OCI-LY1 (cell line): Measurements from ENCODE around the gene RAD51B.

Experiments used
- H2AFZ ChIP-seq: fragments of 200-600 bp; sonication (generic), shearing (Covaris generic); 2 replicates; pipeline ENCODE4 v1.6.0; 2014; ENCODE audit warnings: antibody characterized with exemption, mild to moderate bottlenecking, low read length
- H3F3A ChIP-seq: fragments of 200-600 bp; sonication (generic), shearing (Covaris generic); 2 replicates; pipeline ENCODE4 v1.6.0; 2014; ENCODE audit warnings: mild to moderate bottlenecking, antibody characterized with exemption, low read length, moderate library complexity; ENCODE audit not compliant: insufficient read depth
- H3K27ac ChIP-seq: fragments of 200-600 bp; sonication (generic); 2 replicates; pipeline ENCODE4 v1.5.1; 2014; ENCODE audit warnings: low read length, mixed run types, mild to moderate bottlenecking, low read depth; ENCODE audit not compliant: poor library complexity, severe bottlenecking
- H3K27me3 ChIP-seq: fragments of 200-600 bp; sonication (generic); 2 replicates; pipeline ENCODE4 v1.6.0; 2014; ENCODE audit warnings: antibody characterized with exemption, mild to moderate bottlenecking, low read length, moderate library complexity; ENCODE audit not compliant: insufficient read depth
- H3K36me3 ChIP-seq: fragments of 200-600 bp; sonication (generic); 2 replicates; pipeline ENCODE4 v1.6.1; 2014; ENCODE audit warnings: mild to moderate bottlenecking, antibody characterized with exemption, low read length, moderate library complexity, mixed read lengths; ENCODE audit not compliant: insufficient read depth
- H3K4me1 ChIP-seq: fragments of 200-600 bp; sonication (generic); 2 replicates; pipeline ENCODE4 v1.5.1; 2014; ENCODE audit warnings: mild to moderate bottlenecking, low read length, moderate library complexity; ENCODE audit not compliant: insufficient read depth, severe bottlenecking
- H3K4me2 ChIP-seq: fragments of 200-600 bp; sonication (generic), shearing (Covaris generic); 2 replicates; pipeline ENCODE4 v1.6.1; 2014; ENCODE audit warnings: low read length
- H3K4me3 ChIP-seq: fragments of 200-600 bp; sonication (generic); 2 replicates; pipeline ENCODE4 v1.5.1; 2014; ENCODE audit warnings: low read length, low read depth, mild to moderate bottlenecking, mixed read lengths; ENCODE audit not compliant: poor library complexity, severe bottlenecking
- H3K79me2 ChIP-seq: fragments of 200-600 bp; shearing (Covaris generic); 2 replicates; pipeline ENCODE4 v1.6.1; 2016; ENCODE audit warnings: mixed run types, low read length, mixed read lengths; ENCODE audit not compliant: insufficient read depth
- H3K9ac ChIP-seq: fragments of 200-600 bp; sonication (generic), shearing (Covaris generic); 2 replicates; pipeline ENCODE4 v1.6.1; 2014; ENCODE audit warnings: mild to moderate bottlenecking, low read length, mixed read lengths
- H3K9me2 ChIP-seq: fragments of 200-600 bp; sonication (generic), shearing (Covaris generic); 2 replicates; pipeline ENCODE4 v1.6.1; 2014; ENCODE audit warnings: low read depth, mild to moderate bottlenecking, low read length, mixed read lengths
- H3K9me3 ChIP-seq: fragments of 200-600 bp; shearing (Covaris generic); 2 replicates; pipeline ENCODE4 v1.6.1; 2014; ENCODE audit warnings: low read length, mixed read lengths
- H4K20me1 ChIP-seq: fragments of 200-600 bp; sonication (generic), shearing (Covaris generic); 2 replicates; pipeline ENCODE4 v1.6.0; 2016; ENCODE audit warnings: mild to moderate bottlenecking, low read length; ENCODE audit not compliant: insufficient read depth
- EZH2 ChIP-seq: fragments of 200-600 bp; sonication (generic), shearing (Covaris generic); IDR thresholded peaks from 2 replicates; pipeline ENCODE4 v1.8.0; 2017; ENCODE audit warnings: borderline replicate concordance, mixed run types, mild to moderate bottlenecking, antibody characterized with exemption, low read length, moderate library complexity, mixed read lengths
- TF ChIP-seq, protein P1 (sequence below): fragments of 200-600 bp; sonication (generic), shearing (Covaris generic); IDR thresholded peaks from 2 replicates; pipeline ENCODE4 v1.5.1; 2017; ENCODE audit warnings: mild to moderate bottlenecking, antibody characterized with exemption, low read length, moderate library complexity, mixed read lengths

The RAD51B gene

DNA sequence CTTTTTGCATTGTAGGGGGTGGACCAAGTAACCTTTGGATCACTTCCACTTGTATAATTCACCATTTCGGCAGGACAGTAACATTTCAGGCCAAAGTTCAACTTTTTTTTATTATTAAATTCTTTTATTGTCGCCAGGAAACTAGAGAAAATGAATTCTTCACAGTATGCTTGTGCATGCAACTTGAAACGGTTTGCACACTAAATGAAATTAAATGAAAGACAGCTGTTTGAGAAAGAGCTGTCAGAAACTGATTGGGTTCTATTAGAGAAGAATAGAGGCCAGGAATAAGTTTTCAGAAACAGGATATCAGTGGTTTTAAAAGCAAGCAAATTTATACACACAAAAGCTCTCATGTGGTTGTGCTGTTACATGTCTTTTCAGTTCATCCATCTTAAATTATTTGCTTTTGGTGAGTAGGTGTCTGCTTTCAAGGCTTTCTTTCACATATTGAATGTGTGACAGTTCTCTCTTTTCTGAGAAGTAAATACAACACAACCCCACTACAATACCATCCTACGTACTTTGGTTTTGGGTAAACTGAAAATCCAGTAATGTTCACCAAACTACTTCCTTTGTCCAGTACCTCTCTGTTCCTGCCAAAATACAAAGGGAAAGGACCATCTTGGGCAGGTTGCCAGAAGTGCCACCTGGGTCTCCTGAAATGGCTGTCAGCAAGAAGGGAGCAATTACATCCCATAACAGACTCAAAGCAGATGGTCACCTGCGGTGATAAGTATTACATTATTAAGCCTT lies 291.7 kb downstream of the RAD51B start:
- Histone ChIP-seq H3K4me3 (no peak overlapping the region), H3F3A (no peaks in the 10 kb centered on the region), H3K36me3 (no peaks in the 10 kb centered on the region), H3K27ac (no peak overlapping the region), H3K4me2 (no peak overlapping the region), H3K4me1 (no peaks in the 10 kb centered on the region), H2AFZ (no peak overlapping the region), H3K9ac (no peak overlapping the region), H3K9me2 (no peaks in the 10 kb centered on the region), H3K9me3 (no peaks in the 10 kb centered on the region), H3K79me2 (no peaks in the 10 kb centered on the region), H4K20me1 (no peaks in the 10 kb centered on the region), H3K27me3 (no peaks in the 10 kb centered on the region)
- TF ChIP-seq, protein P1, sequence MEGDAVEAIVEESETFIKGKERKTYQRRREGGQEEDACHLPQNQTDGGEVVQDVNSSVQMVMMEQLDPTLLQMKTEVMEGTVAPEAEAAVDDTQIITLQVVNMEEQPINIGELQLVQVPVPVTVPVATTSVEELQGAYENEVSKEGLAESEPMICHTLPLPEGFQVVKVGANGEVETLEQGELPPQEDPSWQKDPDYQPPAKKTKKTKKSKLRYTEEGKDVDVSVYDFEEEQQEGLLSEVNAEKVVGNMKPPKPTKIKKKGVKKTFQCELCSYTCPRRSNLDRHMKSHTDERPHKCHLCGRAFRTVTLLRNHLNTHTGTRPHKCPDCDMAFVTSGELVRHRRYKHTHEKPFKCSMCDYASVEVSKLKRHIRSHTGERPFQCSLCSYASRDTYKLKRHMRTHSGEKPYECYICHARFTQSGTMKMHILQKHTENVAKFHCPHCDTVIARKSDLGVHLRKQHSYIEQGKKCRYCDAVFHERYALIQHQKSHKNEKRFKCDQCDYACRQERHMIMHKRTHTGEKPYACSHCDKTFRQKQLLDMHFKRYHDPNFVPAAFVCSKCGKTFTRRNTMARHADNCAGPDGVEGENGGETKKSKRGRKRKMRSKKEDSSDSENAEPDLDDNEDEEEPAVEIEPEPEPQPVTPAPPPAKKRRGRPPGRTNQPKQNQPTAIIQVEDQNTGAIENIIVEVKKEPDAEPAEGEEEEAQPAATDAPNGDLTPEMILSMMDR, result no peak
- no peak for TF ChIP-seq EZH2

DNA sequence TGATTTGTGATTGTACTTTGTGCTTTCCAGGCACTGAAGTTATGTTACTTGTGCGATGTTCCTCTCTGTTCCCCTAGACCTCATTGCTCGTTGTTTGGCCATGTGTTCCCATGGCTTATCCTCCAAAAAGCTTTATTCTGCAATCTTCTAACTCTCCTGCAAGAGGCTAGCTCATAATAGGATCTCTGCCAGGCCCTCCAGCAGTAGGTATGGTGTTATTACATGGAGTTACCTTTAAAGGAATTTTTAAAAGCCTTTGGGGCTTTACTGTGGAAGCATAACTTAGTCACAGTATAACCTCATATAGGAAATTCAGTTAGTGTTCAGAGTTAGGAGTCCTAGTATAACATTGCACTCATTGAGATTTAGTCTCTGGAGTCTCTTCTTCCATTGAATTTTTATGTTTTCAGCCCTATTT lies 292.3 kb downstream of the RAD51B start:
- Histone ChIP-seq H3K4me3 (no peak overlapping the region), H3K9ac (no peak overlapping the region), H3K27ac (no peak overlapping the region), H3K79me2 (no peaks in the 10 kb centered on the region), H3K9me3 (no peaks in the 10 kb centered on the region), H3K9me2 (no peaks in the 10 kb centered on the region), H4K20me1 (no peaks in the 10 kb centered on the region), H3K4me2 (no peak overlapping the region), H2AFZ (no peak overlapping the region), H3F3A (no peaks in the 10 kb centered on the region), H3K27me3 (no peaks in the 10 kb centered on the region), H3K4me1 (no peaks in the 10 kb centered on the region), H3K36me3 (no peaks in the 10 kb centered on the region)
- TF ChIP-seq, protein P1, result no peak
- no peak for TF ChIP-seq EZH2

DNA sequence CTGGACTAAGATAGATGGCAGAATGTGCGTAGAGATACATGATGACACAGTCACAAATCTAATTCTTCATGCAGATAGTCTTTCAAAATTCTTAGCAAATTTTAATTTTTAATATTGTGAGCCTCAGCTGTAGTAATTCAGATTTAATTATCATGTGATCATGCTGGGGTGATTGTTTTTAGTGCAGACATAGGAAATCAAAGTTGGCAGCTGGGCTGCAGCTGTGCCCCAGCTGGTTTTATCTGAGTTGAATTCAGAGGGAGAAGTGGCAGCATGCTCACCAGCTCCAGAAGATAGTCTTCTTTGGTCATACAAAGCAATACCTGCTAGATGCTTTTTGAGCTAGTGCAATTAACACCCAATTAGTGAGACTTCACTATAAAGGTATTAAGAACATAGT lies 292.9 kb downstream of the RAD51B start:
- H3K9ac ChIP-seq, result no peak overlapping the region
- no peaks in the 10 kb centered on the region for H3K27me3 ChIP-seq
- no peak overlapping the region for H2AFZ ChIP-seq
- H3K36me3 ChIP-seq, result no peaks in the 10 kb centered on the region
- no peak overlapping the region for H3K27ac ChIP-seq
- no peaks in the 10 kb centered on the region for H4K20me1 ChIP-seq
- no peaks in the 10 kb centered on the region for H3K79me2 ChIP-seq
- no peak overlapping the region for H3K4me3 ChIP-seq
- TF ChIP-seq, protein P1, result no peak
- no peak for TF ChIP-seq EZH2
- no peaks in the 10 kb centered on the region for H3K4me1 ChIP-seq
- H3K4me2 ChIP-seq, result no peak overlapping the region
- H3K9me2 ChIP-seq, result no peaks in the 10 kb centered on the region
- no peaks in the 10 kb centered on the region for H3F3A ChIP-seq
- H3K9me3 ChIP-seq, result no peaks in the 10 kb centered on the region
